ENCODE data around the gene XAGE3. TPM values are rescaled to one million over a fixed set of nuclear protein-coding genes. Genes with fewer than 3 reads are reported as not detected.
"Not testable (repeated sequence)": the region's sequence is repeated elsewhere in the genome, so short reads cannot be mapped to it uniquely, and the experiment has no call there.

XAGE3 gene
- total and polyA plus RNA-seq, 4 donors, result 0.61 TPM; not detected in 3

DNA sequence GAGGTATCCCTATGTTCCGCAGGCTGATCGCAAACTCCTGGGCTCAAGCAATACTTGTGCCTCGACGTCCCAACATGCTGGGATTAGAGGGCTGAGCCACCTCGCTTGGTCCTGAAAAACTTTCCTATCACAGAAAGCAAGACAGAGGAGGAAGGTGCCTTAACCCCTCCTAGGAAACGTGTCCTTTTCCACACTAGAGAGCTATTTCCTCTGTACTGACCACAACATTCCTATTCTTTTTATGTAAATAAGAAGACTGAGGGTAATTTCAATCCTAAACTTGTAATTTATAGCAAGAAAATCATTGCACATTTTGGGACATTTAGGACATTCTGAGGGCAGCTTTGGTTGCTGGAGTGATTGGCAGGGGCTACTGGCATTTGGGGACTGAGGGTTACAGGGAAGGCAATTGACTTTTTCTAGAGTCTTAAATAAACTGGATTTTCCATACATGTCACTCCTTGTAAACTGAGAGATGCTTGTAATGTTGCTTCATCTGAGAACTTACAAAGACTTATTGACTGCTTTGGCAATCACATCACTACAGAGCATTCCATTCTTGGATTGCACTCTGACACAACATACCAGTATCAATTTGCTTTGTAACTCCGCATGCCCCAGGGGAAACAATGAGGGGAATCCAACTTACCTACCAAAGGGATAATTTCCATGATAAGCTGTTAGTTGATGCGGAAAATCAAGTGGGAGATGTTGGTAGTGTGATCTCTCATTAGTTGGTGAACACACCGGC, 15.6 kb downstream of the XAGE3 start:
- H3K9me3 ChIP-seq (ENCODE audit: control insufficient read depth in 4 of 4, low read length in 3 of 4), result peaks cover 0 to 4% (median 0%) of the 10 kb centered on the region in 4 donors
- WGBS, result 86% methylated on average over 9 of the region's 9 CpGs
- no peaks in the 10 kb centered on the region for H3K36me3 ChIP-seq (ENCODE audit: control insufficient read depth in 4 of 4, insufficient read depth in 3 of 4, low read depth in 1 of 4, low read length in 3 of 4)
- no peak for DNase-seq (ENCODE audit: low spot score)
- H3K4me3 ChIP-seq (ENCODE audit: low read depth in 1 of 3, low read length in 3 of 3), result no peak overlapping the region
- no peaks in the 10 kb centered on the region for H3K4me1 ChIP-seq (ENCODE audit: control insufficient read depth in 4 of 4, insufficient read depth in 4 of 4, low read length in 3 of 4)
- H3K27ac ChIP-seq (ENCODE audit: low read depth in 1 of 2, low read length in 2 of 2), result no peak overlapping the region
- no peak overlapping the region for H3K9ac ChIP-seq (ENCODE audit: low read depth in 1 of 2, low read length in 2 of 2)
- H3K27me3 ChIP-seq (ENCODE audit: control insufficient read depth in 4 of 4, insufficient read depth in 4 of 4, low read length in 3 of 4), result no peaks in the 10 kb centered on the region
- TF ChIP-seq EGR1 (IDR thresholded peaks at IDR 0.05; ENCODE audit: low read depth in 2 of 2), result no peak
- TF ChIP-seq REST (IDR thresholded peaks at IDR 0.05), result no peak
- no peak for TF ChIP-seq HNF4A (conservative IDR thresholded peaks at IDR 0.05)
- TF ChIP-seq HNF4G (IDR thresholded peaks at IDR 0.05), result no peak
- no peak for TF ChIP-seq NR2F2 (IDR thresholded peaks at IDR 0.05)
- no peak for TF ChIP-seq ATF3 (IDR thresholded peaks at IDR 0.05)
- TF ChIP-seq, protein P1, sequence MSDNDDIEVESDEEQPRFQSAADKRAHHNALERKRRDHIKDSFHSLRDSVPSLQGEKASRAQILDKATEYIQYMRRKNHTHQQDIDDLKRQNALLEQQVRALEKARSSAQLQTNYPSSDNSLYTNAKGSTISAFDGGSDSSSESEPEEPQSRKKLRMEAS (IDR thresholded peaks at IDR 0.05), result no peak
- no peak for TF ChIP-seq ZBTB33 (IDR thresholded peaks at IDR 0.05)
- TF ChIP-seq RXRA (IDR thresholded peaks at IDR 0.05), result no peak
- TF ChIP-seq RAD21 (IDR thresholded peaks at IDR 0.05), result no peak
- no peak for TF ChIP-seq JUND (IDR thresholded peaks at IDR 0.05)

DNA sequence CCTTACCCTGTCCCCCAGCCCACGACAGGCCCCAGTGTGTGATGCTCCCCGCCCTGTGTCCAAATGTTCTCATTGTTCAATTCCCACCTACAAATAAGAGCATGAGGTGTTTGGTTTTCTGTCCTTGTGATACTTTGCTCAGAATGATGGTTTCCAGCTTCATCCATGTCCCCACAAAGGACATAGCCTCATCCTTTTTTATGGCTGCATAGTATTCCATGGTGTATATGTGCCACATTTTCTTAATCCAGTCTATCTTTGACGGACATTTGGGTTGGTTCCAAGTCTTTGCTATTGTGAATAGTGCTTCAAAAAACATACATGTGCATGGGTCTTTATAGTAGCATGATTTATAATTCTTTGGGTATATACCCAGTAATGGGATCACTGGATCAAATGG, 24.3 kb downstream of the XAGE3 start:
- H3K36me3 ChIP-seq (ENCODE audit: control insufficient read depth in 4 of 4, insufficient read depth in 3 of 4, low read depth in 1 of 4, low read length in 3 of 4); H3K4me1 ChIP-seq (ENCODE audit: control insufficient read depth in 4 of 4, insufficient read depth in 4 of 4, low read length in 3 of 4); H3K9me3 ChIP-seq (ENCODE audit: control insufficient read depth in 4 of 4, low read length in 3 of 4); H3K27ac ChIP-seq (ENCODE audit: low read depth in 1 of 2, low read length in 2 of 2); DNase-seq (ENCODE audit: low spot score); H3K27me3 ChIP-seq (ENCODE audit: control insufficient read depth in 4 of 4, insufficient read depth in 4 of 4, low read length in 3 of 4); H3K9ac ChIP-seq (ENCODE audit: low read depth in 1 of 2, low read length in 2 of 2); H3K4me3 ChIP-seq (ENCODE audit: low read depth in 1 of 3, low read length in 3 of 3): not testable (repeated sequence)
- WGBS, result 82% methylated on average over 3 of the region's 3 CpGs

DNA sequence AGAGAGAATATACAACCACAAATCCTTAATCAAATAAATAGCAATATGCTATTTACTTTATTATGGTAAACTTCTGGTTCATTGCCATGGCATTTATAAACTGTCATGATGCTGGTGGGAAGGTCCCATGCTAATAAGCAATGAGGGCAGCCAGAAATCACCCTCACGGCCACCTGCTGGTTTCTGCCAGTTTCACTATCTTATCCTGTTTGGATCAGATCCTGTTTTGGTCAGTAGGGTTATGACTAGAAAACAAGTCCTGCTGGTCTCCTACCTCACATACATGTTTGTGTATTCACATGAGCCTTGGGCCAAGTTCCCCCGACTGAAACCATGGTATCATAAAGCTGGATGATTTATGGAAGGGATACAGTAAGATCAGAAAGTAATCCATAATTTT, 28.7 kb downstream of the XAGE3 start:
- 56% methylated on average over 2 of the region's 2 CpGs for whole genome bisulfite sequencing
- no peaks in the 10 kb centered on the region for H3K9me3 ChIP-seq (ENCODE audit: control insufficient read depth in 4 of 4, low read length in 3 of 4)
- no peak overlapping the region for H3K9ac ChIP-seq (ENCODE audit: low read depth in 1 of 2, low read length in 2 of 2)
- no peaks in the 10 kb centered on the region for H3K27me3 ChIP-seq (ENCODE audit: control insufficient read depth in 4 of 4, insufficient read depth in 4 of 4, low read length in 3 of 4)
- H3K4me3 ChIP-seq (ENCODE audit: low read depth in 1 of 3, low read length in 3 of 3), result no peak overlapping the region
- no peaks in the 10 kb centered on the region for H3K36me3 ChIP-seq (ENCODE audit: control insufficient read depth in 4 of 4, insufficient read depth in 3 of 4, low read depth in 1 of 4, low read length in 3 of 4)
- no peak for DNase-seq (ENCODE audit: low spot score)
- H3K4me1 ChIP-seq (ENCODE audit: control insufficient read depth in 4 of 4, insufficient read depth in 4 of 4, low read length in 3 of 4), result no peaks in the 10 kb centered on the region
- no peak overlapping the region for H3K27ac ChIP-seq (ENCODE audit: low read depth in 1 of 2, low read length in 2 of 2)
- no peak for TF ChIP-seq FOXA1 (IDR thresholded peaks at IDR 0.05)
- TF ChIP-seq FOXA2 (IDR thresholded peaks at IDR 0.05), result no peak
- TF ChIP-seq YY1 (IDR thresholded peaks at IDR 0.05), result no peak
- no peak for TF ChIP-seq EGR1 (IDR thresholded peaks at IDR 0.05; ENCODE audit: low read depth in 2 of 2)
- TF ChIP-seq GABPA (IDR thresholded peaks at IDR 0.05 in 1 of 2, conservative IDR thresholded peaks at IDR 0.05 in 1 of 2), result no peak
- no peak for TF ChIP-seq HNF4A (conservative IDR thresholded peaks at IDR 0.05)
- no peak for TF ChIP-seq JUND (IDR thresholded peaks at IDR 0.05)
- TF ChIP-seq RXRA (IDR thresholded peaks at IDR 0.05), result no peak
- no peak for TF ChIP-seq ZBTB33 (IDR thresholded peaks at IDR 0.05)
- TF ChIP-seq, protein P1 (IDR thresholded peaks at IDR 0.05), result no peak
- no peak for TF ChIP-seq RAD21 (IDR thresholded peaks at IDR 0.05)
- no peak for TF ChIP-seq HNF4G (IDR thresholded peaks at IDR 0.05)
- TF ChIP-seq SP1 (IDR thresholded peaks at IDR 0.05), result no peak
- TF ChIP-seq, protein P2, sequence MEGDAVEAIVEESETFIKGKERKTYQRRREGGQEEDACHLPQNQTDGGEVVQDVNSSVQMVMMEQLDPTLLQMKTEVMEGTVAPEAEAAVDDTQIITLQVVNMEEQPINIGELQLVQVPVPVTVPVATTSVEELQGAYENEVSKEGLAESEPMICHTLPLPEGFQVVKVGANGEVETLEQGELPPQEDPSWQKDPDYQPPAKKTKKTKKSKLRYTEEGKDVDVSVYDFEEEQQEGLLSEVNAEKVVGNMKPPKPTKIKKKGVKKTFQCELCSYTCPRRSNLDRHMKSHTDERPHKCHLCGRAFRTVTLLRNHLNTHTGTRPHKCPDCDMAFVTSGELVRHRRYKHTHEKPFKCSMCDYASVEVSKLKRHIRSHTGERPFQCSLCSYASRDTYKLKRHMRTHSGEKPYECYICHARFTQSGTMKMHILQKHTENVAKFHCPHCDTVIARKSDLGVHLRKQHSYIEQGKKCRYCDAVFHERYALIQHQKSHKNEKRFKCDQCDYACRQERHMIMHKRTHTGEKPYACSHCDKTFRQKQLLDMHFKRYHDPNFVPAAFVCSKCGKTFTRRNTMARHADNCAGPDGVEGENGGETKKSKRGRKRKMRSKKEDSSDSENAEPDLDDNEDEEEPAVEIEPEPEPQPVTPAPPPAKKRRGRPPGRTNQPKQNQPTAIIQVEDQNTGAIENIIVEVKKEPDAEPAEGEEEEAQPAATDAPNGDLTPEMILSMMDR (IDR thresholded peaks at IDR 0.05; ENCODE audit: low read depth, low read length, missing input control), result no peak

Data from liver (tissue), 9 donors.